SW 1271 (cell line): ENCODE results near the gene PYROXD2.
"Not testable (repeated sequence)": the region's sequence is repeated elsewhere in the genome, so short reads cannot be mapped to it uniquely, and the experiment has no call there.

Experiments used
- DNase-seq, 2 experiments: peaks; one replicate each; lab custom pipeline; 2025; lab: John Stamatoyannopoulos, UW

PYROXD2 gene

DNA sequence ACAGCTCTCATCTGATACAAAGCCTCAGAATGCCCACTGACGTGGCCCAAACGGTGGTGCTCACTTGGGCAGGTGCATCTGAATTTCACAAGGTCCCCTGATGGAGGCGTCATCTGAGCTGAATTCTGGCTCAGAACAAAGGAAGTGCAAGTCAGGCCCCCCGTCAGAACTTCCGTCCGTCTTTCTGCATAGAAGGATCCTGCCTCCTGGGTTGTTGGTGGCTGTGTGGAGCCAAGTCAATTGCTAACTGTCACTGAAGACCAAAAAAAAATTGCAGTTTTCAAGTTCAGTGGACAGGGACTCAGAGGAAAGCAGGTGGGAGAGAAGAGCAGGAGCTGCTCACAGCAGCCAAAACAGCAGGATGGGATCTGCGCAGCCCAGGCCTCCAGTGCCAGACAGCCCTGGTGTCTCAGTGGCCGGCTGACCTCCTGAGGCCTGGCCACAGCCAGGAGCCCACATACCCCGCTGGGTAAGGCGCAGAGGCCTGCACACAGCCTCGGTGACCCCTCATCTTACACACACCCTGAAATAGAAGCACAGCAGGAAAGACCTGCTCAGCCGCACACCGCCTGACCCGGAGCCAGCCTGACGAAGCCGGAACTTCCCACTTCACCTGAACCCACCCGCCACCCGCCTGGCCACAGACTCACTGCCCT is 49.4 kb downstream of the PYROXD2 start:
- DNase-seq: no peak

- no peak for DNase-seq
These were observed 50.4 kb downstream of the PYROXD2 start for GRCh38 chr10:98364432-98365102.

DNA sequence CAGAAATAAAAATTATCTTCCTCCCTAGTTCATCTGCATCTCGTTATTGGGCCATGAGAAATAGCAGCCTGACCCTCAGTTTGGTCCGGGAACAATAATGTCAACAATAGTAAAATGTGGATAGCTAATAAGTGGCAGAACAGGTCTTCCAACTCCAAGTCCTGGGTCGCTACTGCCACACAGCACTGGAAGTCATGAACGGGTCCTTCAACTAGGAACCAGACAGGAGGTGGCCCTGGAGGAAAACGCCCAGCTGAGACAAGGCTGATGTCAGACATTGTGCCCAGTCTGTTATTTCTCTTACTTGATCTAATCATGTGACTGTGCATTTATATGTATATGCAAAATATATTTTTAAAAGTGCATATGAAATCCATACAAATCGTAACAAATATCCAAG is 51.8 kb downstream of the PYROXD2 start:
- no peak for DNase-seq

DNA sequence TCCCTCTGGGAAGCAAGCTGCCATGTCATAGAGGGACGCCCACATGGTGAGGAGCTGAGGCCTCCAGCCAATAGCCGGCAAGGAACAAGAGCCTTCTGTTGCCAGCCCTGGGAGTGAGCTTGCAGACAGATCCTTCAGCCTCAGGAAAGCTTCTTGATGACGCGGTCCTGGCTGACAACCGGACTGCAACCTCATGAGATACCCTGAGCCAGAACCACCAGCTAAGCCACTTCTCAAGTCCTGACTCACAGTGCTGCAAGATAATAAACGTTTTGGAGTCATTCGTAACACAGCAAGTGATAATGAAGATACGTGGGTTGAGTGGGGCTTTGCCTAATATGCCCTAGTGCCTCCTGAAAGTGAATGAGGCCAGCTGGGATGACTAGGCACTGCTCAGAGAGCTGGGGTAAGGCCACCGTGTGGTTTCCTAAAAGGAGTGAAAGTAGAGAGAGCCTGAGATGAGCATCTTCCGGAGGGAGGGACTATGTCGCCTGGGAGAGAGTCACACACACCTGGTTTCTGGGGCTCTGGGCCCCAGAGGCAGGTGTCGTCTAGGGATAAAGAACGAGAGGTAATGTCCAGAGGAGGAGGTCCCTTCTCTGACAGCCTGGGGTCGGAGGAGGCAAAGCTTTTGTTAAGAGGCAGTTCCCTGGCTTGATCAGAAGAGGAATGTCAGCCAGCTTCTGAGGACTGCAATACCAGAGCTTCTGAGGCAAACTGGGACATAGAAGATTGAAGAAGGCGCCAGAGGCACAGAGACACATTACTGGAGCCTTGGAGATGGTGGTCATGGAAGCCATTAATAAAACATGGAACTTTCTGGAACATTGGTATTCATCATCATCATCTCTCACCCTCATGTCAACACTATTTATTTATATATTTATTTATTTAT is 53.6 kb downstream of the PYROXD2 start:
- no peak for DNase-seq

DNA sequence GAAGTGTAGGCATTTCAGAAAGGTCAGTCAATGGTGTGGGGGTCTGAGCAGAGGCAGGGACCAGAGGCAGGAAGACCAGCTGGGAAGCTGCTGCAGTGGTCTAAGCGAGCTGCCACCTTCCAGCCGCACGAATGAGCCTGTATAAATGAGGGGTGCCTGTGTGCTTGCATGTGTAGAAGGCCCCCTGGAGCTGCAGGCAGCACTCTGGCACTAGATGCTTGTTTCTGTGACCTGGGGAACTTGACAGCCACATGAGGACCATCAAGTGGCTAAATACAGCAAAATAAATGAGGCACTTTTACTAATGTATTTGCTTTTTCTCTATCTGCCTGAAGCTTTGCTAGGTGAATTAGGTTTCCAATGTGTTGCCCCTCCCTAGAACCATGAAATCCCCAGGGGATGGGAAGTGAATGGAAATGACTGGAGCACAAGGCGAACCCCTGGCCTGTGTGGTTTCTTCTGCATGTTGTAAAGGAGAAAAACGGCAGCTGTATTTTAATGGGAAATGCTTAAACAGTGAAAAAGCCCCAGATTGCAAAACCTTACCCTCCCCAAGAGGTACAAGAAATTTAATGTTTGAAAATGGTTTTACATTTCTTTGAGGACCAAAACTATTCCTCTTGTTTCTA is 57.7 kb downstream of the PYROXD2 start:
- DNase-seq: no peak

DNA sequence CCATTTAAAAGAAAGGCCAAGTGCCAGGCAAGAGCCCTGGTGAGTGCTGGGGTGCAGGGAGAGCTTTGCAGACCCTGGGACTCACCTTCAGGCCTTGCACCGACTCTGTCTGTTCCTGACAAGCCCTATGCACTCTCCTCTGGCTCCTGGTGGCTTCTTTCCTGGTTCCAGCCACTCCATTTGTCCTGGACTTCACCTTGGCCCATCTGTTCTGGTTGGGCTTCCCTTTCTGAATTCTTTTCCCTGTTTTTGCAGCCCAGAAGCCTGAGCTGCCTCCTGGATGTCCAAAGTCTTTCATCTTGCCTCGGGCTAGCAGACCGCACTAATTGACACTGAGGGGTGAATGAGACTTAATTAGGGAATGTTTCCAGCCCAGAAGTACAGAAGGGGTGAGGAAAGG is 60.5 kb downstream of the PYROXD2 start:
- no peak for DNase-seq

DNA sequence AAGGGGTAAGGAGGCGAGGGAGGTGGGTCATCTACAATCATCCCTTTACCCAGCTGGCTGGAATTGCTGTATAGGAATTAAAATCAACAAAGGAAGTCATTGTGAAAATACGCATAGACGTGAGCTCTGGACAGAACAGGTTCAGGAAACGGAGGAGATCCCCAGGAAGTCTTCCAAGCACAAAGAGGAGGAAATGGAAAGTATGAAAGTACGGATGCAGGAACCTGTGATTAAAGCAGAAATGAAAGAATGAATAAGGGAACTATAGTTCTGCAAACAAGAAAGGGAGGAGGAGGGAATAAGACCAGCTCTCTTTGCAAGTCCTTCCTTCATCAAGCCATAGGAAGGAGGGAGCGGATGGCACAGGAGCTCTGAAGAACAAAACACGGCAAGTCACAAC is 61.8 kb downstream of the PYROXD2 start:
- DNase-seq: no peak

DNA sequence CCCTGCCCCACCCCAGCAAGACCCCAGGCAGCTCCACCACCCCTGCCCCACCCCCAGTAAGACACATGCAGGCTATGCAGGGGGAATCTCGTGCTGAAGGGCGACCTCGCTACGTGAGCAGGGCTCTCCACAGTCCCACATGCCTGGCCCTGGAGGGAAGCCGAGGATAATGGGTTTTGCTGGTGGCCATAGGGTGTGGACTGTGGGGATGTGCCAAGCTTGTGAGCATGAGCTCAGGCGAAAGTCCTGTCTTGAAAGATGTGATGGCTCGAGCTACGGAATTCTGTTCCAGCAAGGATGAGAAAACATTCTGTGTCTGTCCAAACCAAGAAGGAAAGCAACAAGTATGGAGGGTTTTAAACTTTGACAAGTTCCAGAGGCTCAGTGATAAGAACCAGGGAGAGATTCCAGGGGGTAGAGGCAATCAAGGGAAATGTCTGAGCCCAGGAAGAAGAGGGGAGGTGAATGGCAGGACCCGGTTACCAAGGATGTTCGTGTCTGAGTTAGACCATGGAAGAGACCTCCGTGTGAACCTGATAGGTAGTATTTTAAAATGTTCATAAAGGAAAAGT is 63.1 kb downstream of the PYROXD2 start:
- DNase-seq: no peak

- no peak for DNase-seq
These were observed 65.5 kb downstream of the PYROXD2 start for GRCh38 chr10:98349508-98349922.

DNA sequence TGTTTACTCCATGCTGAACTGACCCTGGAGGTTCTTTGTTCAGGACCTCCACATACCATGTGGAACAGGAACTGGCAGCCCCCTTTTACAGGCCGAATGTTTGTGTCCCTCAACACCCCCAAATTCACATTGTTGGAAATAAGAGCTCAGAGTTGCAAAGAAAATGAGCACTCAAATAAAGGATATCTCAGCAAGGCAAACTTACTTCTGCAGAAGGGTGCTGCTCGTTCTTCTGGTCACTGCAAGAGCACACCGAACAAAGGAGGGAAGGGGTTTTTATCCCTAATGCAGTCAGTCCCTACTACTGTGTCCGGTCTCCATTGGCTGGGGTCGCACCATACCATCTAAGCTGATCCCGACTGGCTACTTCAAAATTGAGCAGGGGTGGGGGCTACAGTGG is 68.1 kb downstream of the PYROXD2 start:
- no peak for DNase-seq

DNA sequence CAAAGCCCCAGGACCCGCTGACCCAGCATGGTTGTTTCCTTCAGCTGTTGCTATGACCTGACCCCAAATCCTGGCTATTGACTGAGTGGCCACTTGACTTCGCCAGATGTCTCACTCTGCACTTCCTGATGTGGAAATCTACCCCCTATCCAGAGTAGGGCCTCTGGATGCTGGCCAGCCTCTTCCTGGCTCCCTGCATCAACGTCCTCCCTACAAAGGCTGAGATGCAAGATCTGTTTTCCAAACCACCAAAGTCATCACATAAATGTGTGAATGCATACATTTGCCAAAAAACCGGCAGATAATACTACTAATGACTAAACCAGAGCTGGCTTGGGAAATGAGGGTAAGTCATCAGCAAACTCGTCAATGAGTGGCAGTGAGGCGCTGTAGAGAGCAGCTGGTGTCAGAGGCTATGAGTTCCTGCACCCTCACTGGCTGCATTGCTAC is 70.4 kb downstream of the PYROXD2 start:
- no peak for DNase-seq

- DNase-seq: not testable (repeated sequence)
These were observed 73.3 kb downstream of the PYROXD2 start for GRCh38 chr10:98341701-98342100.

- DNase-seq: no peak
These were observed 74.1 kb downstream of the PYROXD2 start for GRCh38 chr10:98340940-98341310.

DNA sequence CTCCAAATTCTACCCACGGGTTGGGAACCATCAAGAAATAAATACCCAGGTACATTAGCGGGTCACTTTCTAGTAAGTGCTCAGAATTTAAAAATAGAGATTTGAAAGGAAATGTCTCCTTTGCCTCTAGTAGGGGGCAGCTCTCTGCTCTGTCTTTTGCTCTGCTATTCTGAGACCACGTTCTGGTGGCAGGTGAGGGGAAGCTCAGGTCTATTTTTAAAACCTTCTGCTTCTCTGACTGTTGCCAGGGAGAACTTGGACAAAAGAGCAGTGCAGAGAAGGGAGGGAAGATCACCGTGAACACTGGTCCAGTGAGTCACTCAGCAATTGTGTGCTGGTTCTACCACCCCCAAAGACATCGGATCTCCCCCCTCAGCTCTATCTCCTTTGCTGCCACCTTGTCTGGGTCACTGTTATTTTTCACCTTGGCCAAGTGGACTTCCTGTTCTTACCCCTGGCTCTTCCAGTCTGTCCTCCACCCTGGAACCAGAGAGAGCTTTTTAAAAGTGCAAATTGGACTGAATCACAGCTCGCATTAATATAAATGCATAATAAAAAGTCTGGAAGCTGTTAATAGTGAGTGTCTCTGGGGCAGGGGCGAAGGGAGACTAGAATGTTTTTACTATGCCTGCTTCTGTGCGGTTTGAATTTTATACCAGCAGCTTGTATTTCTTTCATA is 74.6 kb downstream of the PYROXD2 start:
- no peak for DNase-seq

DNA sequence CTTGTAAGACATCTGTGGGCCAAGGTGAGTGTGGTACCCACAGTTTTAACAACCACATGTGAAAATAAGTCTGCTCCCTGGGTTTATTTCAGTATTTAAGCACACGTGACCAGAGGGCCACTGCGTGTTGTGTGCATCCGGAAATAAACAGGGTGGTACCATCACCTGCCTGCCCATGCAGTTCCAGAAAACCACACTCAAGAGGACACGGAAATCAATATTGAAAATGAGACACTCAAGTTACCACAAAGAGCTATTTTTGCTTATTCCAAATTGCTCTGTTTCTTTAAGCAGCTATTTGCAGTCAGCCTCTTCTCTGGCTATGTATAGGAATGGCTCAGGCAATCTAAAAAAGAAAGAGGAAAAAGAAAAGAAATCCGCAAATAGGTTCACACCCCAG is 75.2 kb downstream of the PYROXD2 start:
- no peak for DNase-seq

DNA sequence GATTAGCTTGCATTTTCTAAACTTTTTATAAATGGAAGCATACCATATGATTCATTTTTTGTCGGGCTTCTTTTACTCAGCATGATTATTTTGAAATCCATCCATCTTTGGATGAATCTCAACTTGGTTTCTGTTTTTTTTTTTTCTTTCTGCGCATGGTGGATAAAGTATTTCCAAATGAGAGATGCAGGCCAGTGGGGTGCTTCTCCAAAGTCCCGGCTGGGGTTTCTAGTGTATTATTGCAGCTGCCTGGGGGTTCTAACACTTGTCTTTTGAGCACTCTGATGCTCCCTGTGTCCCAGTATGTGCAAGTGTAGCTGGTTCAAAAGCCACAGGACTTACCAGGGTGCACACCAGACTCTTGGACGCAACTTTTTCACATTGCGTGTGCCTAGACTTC is 76.1 kb downstream of the PYROXD2 start:
- no peak for DNase-seq

- DNase-seq: no peak
These were observed 76.7 kb downstream of the PYROXD2 start for GRCh38 chr10:98338318-98338717.

- DNase-seq: no peak
These were observed 77.5 kb downstream of the PYROXD2 start for GRCh38 chr10:98337484-98337883.
